Measurements from ENCODE around the gene ST8SIA4. TPM values are rescaled to one million over a fixed set of nuclear protein-coding genes. Genes with fewer than 3 reads are reported as not detected.

Gene ST8SIA4
- total and polyA plus RNA-seq, 3 donors from 2014 or later = 0.39 to 0.94 (median 0.93) TPM

DNA sequence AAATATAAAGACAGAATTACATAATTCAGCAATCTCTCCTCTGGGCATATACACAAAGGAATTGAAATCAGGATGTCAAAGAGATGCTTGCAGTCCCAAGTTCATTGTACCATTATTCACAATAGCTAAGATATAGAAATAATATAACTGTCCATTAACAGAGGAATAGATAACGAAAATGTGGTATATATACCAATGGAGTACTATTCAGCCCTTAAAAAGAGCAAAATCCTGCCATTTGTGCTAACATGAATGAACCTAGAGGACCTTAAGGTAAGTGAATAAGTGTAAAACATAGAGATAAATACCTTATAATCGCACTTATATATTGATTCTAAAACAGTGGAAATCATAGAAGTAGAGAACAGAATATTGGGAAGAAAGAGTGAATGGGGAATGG is 7.0 kb downstream of the ST8SIA4 start:
- no peaks in the 10 kb centered on the region for H3K27me3 ChIP-seq
- intact Hi-C loops (cut with DNase I; ENCODE audit: low total_unique reads) = no loop called here
- H3K36me3 ChIP-seq (ENCODE audit: low read depth, missing control alignments) = no peaks in the 10 kb centered on the region
- WGBS, 2 donors = 92 to 93% methylated on average over 2 of the region's 2 CpGs
- H3K4me3 ChIP-seq = no peak overlapping the region
- no peaks in the 10 kb centered on the region for H3K4me1 ChIP-seq
- TF ChIP-seq, protein P1, sequence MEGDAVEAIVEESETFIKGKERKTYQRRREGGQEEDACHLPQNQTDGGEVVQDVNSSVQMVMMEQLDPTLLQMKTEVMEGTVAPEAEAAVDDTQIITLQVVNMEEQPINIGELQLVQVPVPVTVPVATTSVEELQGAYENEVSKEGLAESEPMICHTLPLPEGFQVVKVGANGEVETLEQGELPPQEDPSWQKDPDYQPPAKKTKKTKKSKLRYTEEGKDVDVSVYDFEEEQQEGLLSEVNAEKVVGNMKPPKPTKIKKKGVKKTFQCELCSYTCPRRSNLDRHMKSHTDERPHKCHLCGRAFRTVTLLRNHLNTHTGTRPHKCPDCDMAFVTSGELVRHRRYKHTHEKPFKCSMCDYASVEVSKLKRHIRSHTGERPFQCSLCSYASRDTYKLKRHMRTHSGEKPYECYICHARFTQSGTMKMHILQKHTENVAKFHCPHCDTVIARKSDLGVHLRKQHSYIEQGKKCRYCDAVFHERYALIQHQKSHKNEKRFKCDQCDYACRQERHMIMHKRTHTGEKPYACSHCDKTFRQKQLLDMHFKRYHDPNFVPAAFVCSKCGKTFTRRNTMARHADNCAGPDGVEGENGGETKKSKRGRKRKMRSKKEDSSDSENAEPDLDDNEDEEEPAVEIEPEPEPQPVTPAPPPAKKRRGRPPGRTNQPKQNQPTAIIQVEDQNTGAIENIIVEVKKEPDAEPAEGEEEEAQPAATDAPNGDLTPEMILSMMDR (IDR thresholded peaks at IDR 0.05) = no peak
- TF ChIP-seq POLR2A (IDR thresholded peaks at IDR 0.05) = no peak
- no peaks in the 10 kb centered on the region for H3K9me3 ChIP-seq
- DNase-seq = no peak
- no peak overlapping the region for H3K27ac ChIP-seq

DNA sequence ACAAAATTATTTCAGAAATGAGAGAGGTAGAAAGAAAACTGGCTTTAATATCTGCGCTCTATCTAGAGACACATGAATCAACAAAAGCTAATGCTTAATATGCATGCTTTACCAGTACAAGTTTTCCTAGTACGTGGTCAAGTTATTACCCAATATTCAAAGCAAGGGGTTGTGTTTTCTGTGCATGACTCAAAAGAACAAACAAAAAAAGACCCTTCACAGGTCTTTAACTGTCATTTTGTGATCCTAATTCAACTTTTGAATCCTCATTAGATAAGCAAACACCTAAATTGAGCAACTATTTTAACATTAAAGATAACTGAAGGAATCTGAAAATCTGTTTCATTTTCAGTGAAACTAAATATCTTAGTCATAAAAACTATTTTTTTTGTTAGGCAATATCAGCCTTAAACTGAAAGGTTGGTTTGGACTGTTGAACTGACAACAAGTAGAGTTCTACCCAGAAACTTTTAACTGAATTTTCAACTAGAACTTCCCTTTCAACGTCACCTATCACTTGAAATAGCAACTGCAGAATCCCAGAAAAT is 12.5 kb downstream of the ST8SIA4 start:
- intact Hi-C loops (cut with DNase I; ENCODE audit: low total_unique reads) = no loop called here
- H3K27ac ChIP-seq = no peak overlapping the region
- H3K9me3 ChIP-seq = no peaks in the 10 kb centered on the region
- no peaks in the 10 kb centered on the region for H3K27me3 ChIP-seq
- DNase-seq = no peak
- 42 to 55% methylated on average over 3 of the region's 3 CpGs for WGBS, 2 donors
- no peak for TF ChIP-seq POLR2A (IDR thresholded peaks at IDR 0.05)
- TF ChIP-seq, protein P1 (IDR thresholded peaks at IDR 0.05) = no peak
- no peak overlapping the region for H3K4me3 ChIP-seq
- no peaks in the 10 kb centered on the region for H3K4me1 ChIP-seq
- no peaks in the 10 kb centered on the region for H3K36me3 ChIP-seq (ENCODE audit: low read depth, missing control alignments)

DNA sequence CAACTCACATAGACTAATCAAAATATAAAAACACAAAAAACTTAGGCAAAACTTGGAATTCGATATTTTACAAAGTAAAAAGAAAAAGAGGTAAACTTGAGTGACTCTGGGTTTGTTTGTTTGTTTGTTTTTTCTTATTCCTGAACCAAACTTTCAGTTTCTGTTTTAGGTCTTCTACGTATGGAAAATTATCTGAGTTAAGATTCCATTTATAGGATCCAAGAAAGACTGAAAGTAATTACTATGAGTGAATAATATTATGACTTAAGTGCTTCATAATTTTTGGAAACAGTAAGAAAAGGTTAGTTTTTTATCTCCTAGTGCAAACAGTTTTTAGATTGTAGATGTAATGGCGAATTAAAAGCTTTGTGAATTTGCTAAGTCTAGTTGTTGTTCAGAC is 13.2 kb downstream of the ST8SIA4 start:
- intact Hi-C loops (cut with DNase I; ENCODE audit: low total_unique reads) = no loop called here
- WGBS, 2 donors = 43 to 59% methylated on average over 3 of the region's 3 CpGs
- Histone ChIP-seq H3K27ac (peak overlapping the region in 1 of 2 donors; percentile 20), H3K36me3 (ENCODE audit: low read depth, missing control alignments) (no peaks in the 10 kb centered on the region), H3K4me1 (no peaks in the 10 kb centered on the region), H3K4me3 (no peak overlapping the region), H3K9me3 (no peaks in the 10 kb centered on the region), H3K27me3 (no peaks in the 10 kb centered on the region)
- no peak for DNase-seq
- TF ChIP-seq POLR2A (IDR thresholded peaks at IDR 0.05) = no peak
- TF ChIP-seq, protein P1 (IDR thresholded peaks at IDR 0.05) = no peak

DNA sequence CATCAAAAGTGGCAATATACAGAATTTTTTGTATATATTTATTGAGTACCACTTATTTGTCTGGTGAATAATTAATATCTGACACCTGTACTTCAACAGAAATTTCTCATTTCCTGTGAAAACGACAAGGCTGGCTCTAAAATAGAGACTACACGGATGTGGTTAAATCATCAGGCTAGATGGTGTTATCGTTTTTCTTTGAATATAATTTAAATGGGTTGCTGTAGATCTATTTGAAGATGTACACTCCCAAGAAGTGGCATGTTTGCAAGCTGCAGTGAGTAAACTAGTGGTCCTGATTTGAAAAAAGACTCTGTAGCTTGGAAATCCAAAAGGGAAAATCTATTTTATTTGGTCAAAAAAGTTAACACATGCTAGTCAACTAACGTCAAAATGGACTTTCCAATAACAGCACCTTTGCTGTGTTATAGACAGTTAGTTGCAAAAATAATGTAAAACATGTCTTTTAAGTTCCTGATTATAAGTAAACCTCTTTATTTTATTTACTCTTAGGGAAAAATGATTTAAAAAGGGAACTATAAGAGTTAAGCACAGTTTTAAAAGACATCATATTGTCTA is 13.8 kb downstream of the ST8SIA4 start:
- DNase-seq = no peak
- intact Hi-C loops (cut with DNase I; ENCODE audit: low total_unique reads) = no loop called here
- no peak for TF ChIP-seq POLR2A (IDR thresholded peaks at IDR 0.05)
- TF ChIP-seq, protein P1 (IDR thresholded peaks at IDR 0.05) = no peak
- WGBS, 2 donors = 55 to 58% methylated on average over 4 of the region's 4 CpGs
- Histone ChIP-seq H3K4me1 (no peaks in the 10 kb centered on the region), H3K36me3 (ENCODE audit: low read depth, missing control alignments) (no peaks in the 10 kb centered on the region), H3K27me3 (no peaks in the 10 kb centered on the region), H3K4me3 (no peak overlapping the region), H3K9me3 (no peaks in the 10 kb centered on the region), H3K27ac (no peak overlapping the region)

DNA sequence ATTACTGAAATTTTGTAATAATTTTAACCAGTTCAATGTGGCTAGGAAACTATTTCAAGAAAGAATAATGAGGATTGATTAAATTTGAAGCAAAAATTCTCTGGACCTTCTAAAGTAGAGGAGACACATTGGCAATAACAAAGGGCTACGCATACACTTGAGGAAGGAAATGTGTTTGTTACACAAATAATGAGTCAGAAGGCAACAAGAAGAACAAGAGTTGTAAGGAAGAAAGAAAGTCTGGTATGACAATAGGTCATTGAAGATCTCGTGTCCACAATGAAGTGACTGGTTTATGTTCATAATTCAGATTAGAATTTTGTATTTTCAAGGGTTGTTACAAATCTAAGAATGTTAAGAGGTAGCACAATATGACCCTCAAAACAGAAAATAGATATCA is 25.8 kb downstream of the ST8SIA4 start:
- H3K36me3 ChIP-seq (ENCODE audit: low read depth, missing control alignments) = no peaks in the 10 kb centered on the region

More for the DNA sequence above, 25.8 kb downstream of the ST8SIA4 start:
- 73 to 86% methylated on average over 2 of the region's 2 CpGs for WGBS, 2 donors
- H3K4me3 ChIP-seq = no peak overlapping the region
- intact Hi-C loops (cut with DNase I; ENCODE audit: low total_unique reads) = no loop called here
- no peak for DNase-seq
- H3K9me3 ChIP-seq = peaks cover 3% of the 10 kb centered on the region
- no peak overlapping the region for H3K27ac ChIP-seq
- no peak for TF ChIP-seq POLR2A (IDR thresholded peaks at IDR 0.05)
- TF ChIP-seq, protein P1 (IDR thresholded peaks at IDR 0.05) = no peak
- no peaks in the 10 kb centered on the region for H3K27me3 ChIP-seq
- no peaks in the 10 kb centered on the region for H3K4me1 ChIP-seq
